ENCODE results near the gene NOXA1.

The NOXA1 gene

GRCh38 chr9:137459152-137459600 lies 36.0 kb downstream of the NOXA1 start, which contains the start of gene NSMF:
Gene NSMF (minus strand): TSS chr9:137459334. CDS start chr9:137459102, 232 bp downstream.
- H3K4me3 Mint-ChIP-seq = peak within 1 kb of the TSS; percentile 66 to 71 (median 68)
- H3K27me3 Mint-ChIP-seq (ENCODE audit: low read depth) = peaks cover 16% of the 10 kb centered on the region
- TF ChIP-seq CTCF (IDR thresholded peaks at IDR 0.05; ENCODE audit: unreplicated experiment in 3 of 3) = no peak
- H3K27ac Mint-ChIP-seq = peak within 1 kb of the TSS in 1 of 3 experiments; percentile 26
- H3K4me1 Mint-ChIP-seq = peaks cover 12% of the 10 kb centered on the region
- no peaks in the 10 kb centered on the region for H3K36me3 Mint-ChIP-seq (ENCODE audit: low read depth)
- no peaks in the 10 kb centered on the region for H3K9me3 Mint-ChIP-seq

- H3K27ac Mint-ChIP-seq = peak overlapping the region in 1 of 3 experiments; percentile 26
- peaks cover 12% of the 10 kb centered on the region for H3K4me1 Mint-ChIP-seq
- no peaks in the 10 kb centered on the region for H3K36me3 Mint-ChIP-seq (ENCODE audit: low read depth)
- peaks cover 16% of the 10 kb centered on the region for H3K27me3 Mint-ChIP-seq (ENCODE audit: low read depth)
- TF ChIP-seq CTCF (IDR thresholded peaks at IDR 0.05; ENCODE audit: unreplicated experiment in 3 of 3) = no peak
- H3K9me3 Mint-ChIP-seq = no peaks in the 10 kb centered on the region
- peak overlapping the region; percentile 66 to 71 (median 68) for H3K4me3 Mint-ChIP-seq
Observed at GRCh38 chr9:137459601-137460362, 36.6 kb downstream of the NOXA1 start.

GRCh38 chr9:137460363-137461315 lies 37.4 kb downstream of the NOXA1 start:
- Mint-ChIP-seq H3K27me3 (ENCODE audit: low read depth) (peaks cover 16% of the 10 kb centered on the region), H3K9me3 (no peaks in the 10 kb centered on the region), H3K4me3 (peak overlapping the region in 2 of 3 experiments; percentile 28 to 41), H3K36me3 (ENCODE audit: low read depth) (no peaks in the 10 kb centered on the region), H3K4me1 (peaks cover 12% of the 10 kb centered on the region), H3K27ac (no peak overlapping the region)
- no peak for TF ChIP-seq CTCF (IDR thresholded peaks at IDR 0.05; ENCODE audit: unreplicated experiment in 3 of 3)

- Mint-ChIP-seq H3K27me3 (ENCODE audit: low read depth) (peaks cover 12% of the 10 kb centered on the region), H3K4me3 (no peak overlapping the region), H3K27ac (no peak overlapping the region), H3K36me3 (ENCODE audit: low read depth) (no peaks in the 10 kb centered on the region), H3K9me3 (no peaks in the 10 kb centered on the region), H3K4me1 (peaks cover 5% of the 10 kb centered on the region)
- TF ChIP-seq CTCF (IDR thresholded peaks at IDR 0.05; ENCODE audit: unreplicated experiment in 3 of 3) = no peak
Observed at GRCh38 chr9:137461316-137461662, 38.1 kb downstream of the NOXA1 start.

- no peak for TF ChIP-seq CTCF (IDR thresholded peaks at IDR 0.05; ENCODE audit: unreplicated experiment in 3 of 3)
- H3K4me1 Mint-ChIP-seq = no peaks in the 10 kb centered on the region
- peaks cover 12% of the 10 kb centered on the region for H3K27me3 Mint-ChIP-seq (ENCODE audit: low read depth)
- H3K9me3 Mint-ChIP-seq = no peaks in the 10 kb centered on the region
- no peak overlapping the region for H3K4me3 Mint-ChIP-seq
- H3K36me3 Mint-ChIP-seq (ENCODE audit: low read depth) = no peaks in the 10 kb centered on the region
- no peak overlapping the region for H3K27ac Mint-ChIP-seq
Observed at GRCh38 chr9:137461663-137462395, 38.6 kb downstream of the NOXA1 start.
